ENCODE data around the gene CCR3. TPM values are rescaled to one million over a fixed set of nuclear protein-coding genes. Genes with fewer than 3 reads are reported as not detected.
A peak's percentile ranks its signal among the peaks of the same experiment; 100 is the strongest.

Gene CCR3
- total RNA-seq, 4 donors from 2014 or later: not detected

DNA sequence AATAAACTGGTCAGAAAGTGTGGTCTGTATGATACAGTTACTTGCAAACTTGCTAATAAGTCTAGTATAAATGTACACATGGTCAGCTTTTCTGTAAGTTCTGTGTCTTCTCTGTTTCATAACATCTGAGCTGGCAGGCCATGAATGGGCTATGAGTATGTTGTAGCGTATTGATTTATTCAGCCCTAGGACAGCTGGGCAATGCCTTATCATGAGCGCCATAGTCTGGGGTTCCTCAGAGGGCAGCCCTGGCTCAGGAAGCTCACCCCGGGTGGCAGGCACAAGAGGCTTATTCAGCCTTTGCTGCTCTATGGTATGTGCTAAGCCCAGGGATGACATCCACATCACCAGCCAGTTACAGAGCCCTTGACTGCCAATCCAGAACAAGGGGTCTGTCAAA, 61.0 kb downstream of the CCR3 start:
- ATAC-seq: no peak
- 83% methylated on average over 1 of the region's 3 CpGs; no CpG with 5 or more reads in 1 of the 2 donors for WGBS, 2 donors (ENCODE audit: low coverage in 1 of 2)
- no peaks in the 10 kb centered on the region for H3K4me1 ChIP-seq
- no peaks in the 10 kb centered on the region for H3K36me3 ChIP-seq
- H3K27ac ChIP-seq: no peak overlapping the region
- H3K27me3 ChIP-seq: peaks cover 4% of the 10 kb centered on the region
- no peak for TF ChIP-seq EP300 (IDR thresholded peaks at IDR 0.05)
- TF ChIP-seq POLR2A (IDR thresholded peaks at IDR 0.05): no peak
- TF ChIP-seq, protein P1, sequence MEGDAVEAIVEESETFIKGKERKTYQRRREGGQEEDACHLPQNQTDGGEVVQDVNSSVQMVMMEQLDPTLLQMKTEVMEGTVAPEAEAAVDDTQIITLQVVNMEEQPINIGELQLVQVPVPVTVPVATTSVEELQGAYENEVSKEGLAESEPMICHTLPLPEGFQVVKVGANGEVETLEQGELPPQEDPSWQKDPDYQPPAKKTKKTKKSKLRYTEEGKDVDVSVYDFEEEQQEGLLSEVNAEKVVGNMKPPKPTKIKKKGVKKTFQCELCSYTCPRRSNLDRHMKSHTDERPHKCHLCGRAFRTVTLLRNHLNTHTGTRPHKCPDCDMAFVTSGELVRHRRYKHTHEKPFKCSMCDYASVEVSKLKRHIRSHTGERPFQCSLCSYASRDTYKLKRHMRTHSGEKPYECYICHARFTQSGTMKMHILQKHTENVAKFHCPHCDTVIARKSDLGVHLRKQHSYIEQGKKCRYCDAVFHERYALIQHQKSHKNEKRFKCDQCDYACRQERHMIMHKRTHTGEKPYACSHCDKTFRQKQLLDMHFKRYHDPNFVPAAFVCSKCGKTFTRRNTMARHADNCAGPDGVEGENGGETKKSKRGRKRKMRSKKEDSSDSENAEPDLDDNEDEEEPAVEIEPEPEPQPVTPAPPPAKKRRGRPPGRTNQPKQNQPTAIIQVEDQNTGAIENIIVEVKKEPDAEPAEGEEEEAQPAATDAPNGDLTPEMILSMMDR (IDR thresholded peaks at IDR 0.05): no peak
- TF ChIP-seq POLR2AphosphoS5 (IDR thresholded peaks at IDR 0.05): no peak
- H3K4me3 ChIP-seq: no peak overlapping the region
- H3K9me3 ChIP-seq: no peaks in the 10 kb centered on the region

DNA sequence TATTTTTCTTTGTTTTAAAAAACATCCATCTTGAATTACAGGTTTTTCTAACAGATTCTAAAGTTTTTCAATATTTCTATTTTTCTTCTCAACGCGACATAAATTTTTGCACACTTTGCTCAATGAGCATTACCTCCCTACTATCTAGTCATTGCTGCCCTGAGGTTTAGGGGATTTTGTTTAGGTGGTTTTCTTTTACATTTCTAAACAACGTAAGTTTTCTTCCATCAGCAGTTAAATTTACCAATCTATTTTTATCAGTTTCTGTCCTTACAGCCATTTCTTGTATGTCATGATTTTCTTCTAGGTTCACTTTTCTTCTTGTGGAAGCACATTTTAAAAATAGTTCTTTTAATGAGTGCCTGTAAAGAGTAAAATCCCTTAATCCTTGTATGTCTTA, 62.5 kb downstream of the CCR3 start:
- TF ChIP-seq EP300 (IDR thresholded peaks at IDR 0.05) (no peak), POLR2A (IDR thresholded peaks at IDR 0.05) (no peak), POLR2AphosphoS5 (IDR thresholded peaks at IDR 0.05) (no peak)
- TF ChIP-seq, protein P1 (IDR thresholded peaks at IDR 0.05): no peak
- no peaks in the 10 kb centered on the region for H3K9me3 ChIP-seq
- no peaks in the 10 kb centered on the region for H3K4me1 ChIP-seq
- peaks cover 5% of the 10 kb centered on the region for H3K27me3 ChIP-seq
- H3K4me3 ChIP-seq: no peak overlapping the region
- H3K36me3 ChIP-seq: no peaks in the 10 kb centered on the region
- no peak overlapping the region for H3K27ac ChIP-seq
- WGBS, 2 donors (ENCODE audit: low coverage in 1 of 2): 81 to 87% methylated on average over 3 of the region's 3 CpGs
- no peak for ATAC-seq

DNA sequence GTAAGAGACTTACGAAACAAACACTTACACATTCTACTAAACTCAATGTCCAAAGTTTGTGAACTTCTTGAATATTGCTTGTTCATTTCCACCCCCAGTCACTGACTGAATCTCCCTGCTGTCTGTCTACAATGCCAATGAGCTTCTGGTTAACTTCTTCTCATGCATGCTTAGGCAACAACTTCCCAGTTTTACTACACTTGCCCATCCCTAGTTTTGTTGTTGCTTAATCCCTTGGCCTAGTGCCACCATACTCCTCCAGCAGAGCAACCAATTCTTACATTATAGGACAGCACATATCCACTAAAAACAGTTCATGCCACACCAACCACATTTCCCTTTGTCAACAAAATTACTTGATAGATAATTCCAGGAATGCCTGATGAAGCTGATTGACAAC, 70.7 kb downstream of the CCR3 start:
- Histone ChIP-seq H3K27me3 (peaks cover 18% of the 10 kb centered on the region), H3K27ac (no peak overlapping the region), H3K4me1 (no peaks in the 10 kb centered on the region), H3K36me3 (no peaks in the 10 kb centered on the region), H3K4me3 (no peak overlapping the region), H3K9me3 (no peaks in the 10 kb centered on the region)
- no peak for TF ChIP-seq EP300 (IDR thresholded peaks at IDR 0.05)
- no peak for TF ChIP-seq POLR2AphosphoS5 (IDR thresholded peaks at IDR 0.05)
- TF ChIP-seq, protein P1 (IDR thresholded peaks at IDR 0.05): no peak
- TF ChIP-seq POLR2A (IDR thresholded peaks at IDR 0.05): no peak
- 61 to 75% methylated on average over 1 of the region's 1 CpG for WGBS, 2 donors (ENCODE audit: low coverage in 1 of 2)
- ATAC-seq: peak; percentile 62

DNA sequence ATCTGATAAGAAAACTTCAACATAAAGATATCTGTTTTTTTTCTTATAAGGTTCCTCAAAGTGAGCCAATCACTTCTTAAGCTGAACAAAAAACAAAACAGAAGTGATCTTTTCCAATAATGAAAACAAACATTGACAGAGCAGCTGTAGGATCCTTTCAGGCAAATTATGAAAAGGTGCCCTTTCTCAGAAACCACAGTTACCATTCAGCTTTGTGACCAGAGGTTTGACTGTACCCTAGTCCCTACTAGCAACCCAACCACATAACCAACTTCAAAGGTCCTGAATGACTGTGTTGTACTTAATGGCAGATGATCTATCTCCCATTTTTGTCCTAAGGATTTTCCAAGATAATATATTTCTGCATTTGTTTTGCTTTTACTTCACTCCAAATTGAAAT, 72.3 kb downstream of the CCR3 start:
- H3K36me3 ChIP-seq: no peaks in the 10 kb centered on the region
- ATAC-seq: no peak
- no peak for TF ChIP-seq EP300 (IDR thresholded peaks at IDR 0.05)
- TF ChIP-seq POLR2A (IDR thresholded peaks at IDR 0.05): no peak
- TF ChIP-seq POLR2AphosphoS5 (IDR thresholded peaks at IDR 0.05): no peak
- TF ChIP-seq, protein P1 (IDR thresholded peaks at IDR 0.05): no peak
- H3K27ac ChIP-seq: no peak overlapping the region
- peaks cover 18% of the 10 kb centered on the region for H3K27me3 ChIP-seq
- H3K4me3 ChIP-seq: no peak overlapping the region
- peaks cover 0 to 4% (median 0%) of the 10 kb centered on the region in 3 donors for H3K9me3 ChIP-seq
- no peaks in the 10 kb centered on the region for H3K4me1 ChIP-seq

DNA sequence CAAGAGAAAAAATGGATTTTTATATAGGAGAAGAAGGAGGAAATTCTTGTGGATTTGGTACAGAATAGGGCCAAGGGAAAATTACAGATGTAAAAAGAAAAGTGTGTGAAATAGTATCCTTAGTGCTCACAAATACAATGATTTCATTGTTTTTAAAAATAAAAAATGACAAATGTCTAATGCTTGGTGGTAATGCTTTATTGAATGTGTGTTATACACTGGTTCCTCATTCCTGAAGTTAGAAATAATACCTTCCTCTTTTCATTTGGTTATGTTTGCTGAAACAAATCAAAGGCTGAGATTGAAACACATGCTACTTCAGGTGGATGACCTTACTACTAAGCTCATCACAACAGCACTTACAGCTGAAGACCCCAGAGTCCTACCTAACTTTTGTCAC, 73.9 kb downstream of the CCR3 start:
- TF ChIP-seq, protein P1 (IDR thresholded peaks at IDR 0.05): no peak
- no peak for TF ChIP-seq EP300 (IDR thresholded peaks at IDR 0.05)
- TF ChIP-seq POLR2AphosphoS5 (IDR thresholded peaks at IDR 0.05): no peak
- no peak for TF ChIP-seq POLR2A (IDR thresholded peaks at IDR 0.05)
- H3K4me1 ChIP-seq: no peaks in the 10 kb centered on the region
- no peak for ATAC-seq
- H3K36me3 ChIP-seq: no peaks in the 10 kb centered on the region
- H3K27ac ChIP-seq: no peak overlapping the region
- peaks cover 6% of the 10 kb centered on the region for H3K27me3 ChIP-seq
- peaks cover 0 to 4% (median 0%) of the 10 kb centered on the region in 3 donors for H3K9me3 ChIP-seq
- H3K4me3 ChIP-seq: no peak overlapping the region

Other genes starting within 250 kb of the CCR3 start
- 100 to 1,000 TPM in 2 of 4 donors, 10 to 100 TPM in 2; 66.8 to 144 (median 97.3) TPM for gene FYCO1, start 246.6 kb upstream of the CCR3 start, total RNA-seq
- under 1 TPM in 3 of 4 donors, not detected in 1; under 0.01 to 0.07 (median 0.04) TPM for gene XCR1, start 215.0 kb upstream of the CCR3 start, total RNA-seq
- 10 to 100 TPM in 2 of 4 donors, 1 to 10 TPM in 2; 1.9 to 32.3 (median 8.7) TPM for gene CCR1, start 34.1 kb upstream of the CCR3 start, total RNA-seq
- gene CCR2, start 111.7 kb downstream of the CCR3 start, total RNA-seq: 1 to 10 TPM in 2 of 4 donors, under 1 TPM in 2; 0.77 to 3.9 (median 1.9) TPM
- 1 to 10 TPM in 1 of 4 donors, under 1 TPM in 3; 0.23 to 1.8 (median 0.44) TPM for gene CCR5, start 128.5 kb downstream of the CCR3 start, total RNA-seq
- gene CCRL2, start 164.8 kb downstream of the CCR3 start, total RNA-seq: 10 to 100 TPM in 1 of 4 donors, 1 to 10 TPM in 1, under 1 TPM in 2; 0.89 to 15.8 (median 1.9) TPM
- 100 to 1,000 TPM in 1 of 4 donors, 1 to 10 TPM in 3; 1.2 to 198 (median 1.4) TPM for gene LTF, start 222.4 kb downstream of the CCR3 start, total RNA-seq

Measured in gastroesophageal sphincter (tissue), 4 donors.